DND-41 (cell line): ENCODE data around the gene KCNC3.

Experiments used
- ATAC-seq: fragments of 200-7000 bp; cut with Tn5 transposase; 3 replicates; pipeline ENCODE4 v1.9.1; 2021; ENCODE audit warnings: low read depth; ENCODE audit not compliant: insufficient read depth
- DNase-seq: peaks from one replicate; pipeline ENCODE4 v3.0.0-alpha.2; 2020
- H2AFZ ChIP-seq: 2 replicates; pipeline ENCODE4 v1.6.0; 2012; ENCODE audit warnings: low read depth, low read length
- H3K27ac ChIP-seq: 2 replicates; pipeline ENCODE4 v1.5.1; 2012; ENCODE audit warnings: low read length, inconsistent platforms
- H3K27me3 ChIP-seq: fragments of 200-600 bp; sonication (generic); 2 replicates; pipeline ENCODE4 v1.6.0; 2012; ENCODE audit warnings: low read length, mild to moderate bottlenecking, inconsistent platforms; ENCODE audit not compliant: insufficient read depth, poor library complexity
- H3K36me3 ChIP-seq: 2 replicates; pipeline ENCODE4 v1.5.1; 2012; ENCODE audit warnings: low read length, inconsistent platforms; ENCODE audit not compliant: insufficient read depth
- H3K4me1 ChIP-seq: 2 replicates; pipeline ENCODE4 v1.5.1; 2012; ENCODE audit warnings: mild to moderate bottlenecking, low read length; ENCODE audit not compliant: insufficient read depth
- H3K4me2 ChIP-seq: 2 replicates; pipeline ENCODE4 v1.6.0; 2012; ENCODE audit warnings: mild to moderate bottlenecking, moderate library complexity, low read length, inconsistent platforms; ENCODE audit not compliant: insufficient read depth
- H3K4me3 ChIP-seq, 2 experiments: fragments of 200-600 bp in 1 of 2; shearing (Covaris generic) in 1 of 2; 2 replicates each; pipeline ENCODE4 v1.5.1; 2012 to 2016; ENCODE audit warnings: inconsistent platforms in 2 of 2, low read length in 2 of 2, mild to moderate bottlenecking in 2 of 2, low read depth in 1 of 2, moderate library complexity in 1 of 2
- H3K79me2 ChIP-seq: 2 replicates; pipeline ENCODE4 v1.6.0; 2012; ENCODE audit warnings: low read length, inconsistent platforms; ENCODE audit not compliant: insufficient read depth
- H3K9ac ChIP-seq: 2 replicates; pipeline ENCODE4 v1.6.0; 2012; ENCODE audit warnings: low read depth, mild to moderate bottlenecking, inconsistent platforms, low read length, moderate library complexity
- H3K9me3 ChIP-seq: 2 replicates; pipeline ENCODE4 v1.5.1; 2012; ENCODE audit warnings: low read length, moderate library complexity, mild to moderate bottlenecking, inconsistent platforms; ENCODE audit not compliant: insufficient read depth, severe bottlenecking
- H4K20me1 ChIP-seq: 2 replicates; pipeline ENCODE4 v1.6.0; 2012; ENCODE audit warnings: low read length; ENCODE audit not compliant: insufficient read depth
- CTCF ChIP-seq: IDR thresholded peaks from 2 replicates; pipeline ENCODE4 v1.5.1; 2012; ENCODE audit warnings: borderline replicate concordance, low read length, moderate library complexity, mild to moderate bottlenecking; ENCODE audit not compliant: poor library complexity, severe bottlenecking; ENCODE audit errors: extremely low read depth
- EZH2 ChIP-seq: IDR thresholded peaks from 3 replicates; pipeline ENCODE4 v1.6.1; 2012; ENCODE audit warnings: borderline replicate concordance, low read depth, mild to moderate bottlenecking, moderate library complexity, low read length, inconsistent platforms; ENCODE audit not compliant: severe bottlenecking

Gene KCNC3

DNA sequence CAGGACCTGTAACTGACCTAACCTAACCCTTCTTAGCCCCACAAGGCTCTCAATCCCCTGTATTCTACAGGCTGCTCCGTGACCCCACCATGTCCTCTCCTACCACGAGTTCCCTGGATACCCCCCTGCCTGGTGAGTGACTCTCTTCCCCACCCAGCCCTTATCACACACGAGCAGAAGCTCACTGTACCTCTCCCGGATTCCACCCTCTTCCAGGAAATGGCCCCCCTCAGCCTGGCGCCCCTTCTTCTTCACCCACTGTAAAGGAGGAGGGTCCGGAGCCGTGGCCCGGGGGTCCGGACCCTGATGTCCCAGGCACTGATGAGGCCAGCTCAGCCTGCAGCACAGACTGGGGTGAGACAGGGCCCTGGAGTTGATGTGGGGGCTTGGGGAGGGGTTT lies 48.3 kb upstream of the KCNC3 start:
- peak overlapping the region in 1 of 2 experiments; percentile 57; a peak in 2 of 4 replicates for H3K4me3 ChIP-seq
- no peak for DNase-seq

GRCh38 chr19:50377051-50377461 lies 47.9 kb upstream of the KCNC3 start:
- H4K20me1 ChIP-seq = peaks cover 34% of the 10 kb centered on the region
- TF ChIP-seq CTCF (no peak), EZH2 (no peak)
- ATAC-seq (peak; percentile 47), DNase-seq (no peak)
- H3K27ac ChIP-seq = 0 out of 2 replicates have a peak overlapping the region, but pooled peaks have one; percentile 7
- peak overlapping the region; percentile 59 for H3K4me2 ChIP-seq
- peak overlapping the region; percentile 10 to 57; a peak in 3 of 4 replicates for H3K4me3 ChIP-seq
- peaks cover 18% of the 10 kb centered on the region for H3K4me1 ChIP-seq
- H3K9me3 ChIP-seq = no peaks in the 10 kb centered on the region
- no peak overlapping the region for H3K9ac ChIP-seq
- peaks cover 12% of the 10 kb centered on the region for H3K79me2 ChIP-seq
- H3K36me3 ChIP-seq = peaks cover 49% of the 10 kb centered on the region
- H3K27me3 ChIP-seq = no peaks in the 10 kb centered on the region
- H2AFZ ChIP-seq = no peak overlapping the region

More for the DNA sequence above, 48.3 kb upstream of the KCNC3 start:
- TF ChIP-seq EZH2 (no peak), CTCF (no peak)
- H3K4me2 ChIP-seq = peak overlapping the region; percentile 59
- no peak for ATAC-seq
- H3K79me2 ChIP-seq = peaks cover 12% of the 10 kb centered on the region
- H2AFZ ChIP-seq = no peak overlapping the region
- H3K36me3 ChIP-seq = peaks cover 53% of the 10 kb centered on the region
- H3K4me1 ChIP-seq = peaks cover 18% of the 10 kb centered on the region
- H3K27me3 ChIP-seq = no peaks in the 10 kb centered on the region
- H3K9me3 ChIP-seq = no peaks in the 10 kb centered on the region
- H4K20me1 ChIP-seq = peaks cover 34% of the 10 kb centered on the region
- no peak overlapping the region for H3K9ac ChIP-seq
- no peak overlapping the region for H3K27ac ChIP-seq

DNA sequence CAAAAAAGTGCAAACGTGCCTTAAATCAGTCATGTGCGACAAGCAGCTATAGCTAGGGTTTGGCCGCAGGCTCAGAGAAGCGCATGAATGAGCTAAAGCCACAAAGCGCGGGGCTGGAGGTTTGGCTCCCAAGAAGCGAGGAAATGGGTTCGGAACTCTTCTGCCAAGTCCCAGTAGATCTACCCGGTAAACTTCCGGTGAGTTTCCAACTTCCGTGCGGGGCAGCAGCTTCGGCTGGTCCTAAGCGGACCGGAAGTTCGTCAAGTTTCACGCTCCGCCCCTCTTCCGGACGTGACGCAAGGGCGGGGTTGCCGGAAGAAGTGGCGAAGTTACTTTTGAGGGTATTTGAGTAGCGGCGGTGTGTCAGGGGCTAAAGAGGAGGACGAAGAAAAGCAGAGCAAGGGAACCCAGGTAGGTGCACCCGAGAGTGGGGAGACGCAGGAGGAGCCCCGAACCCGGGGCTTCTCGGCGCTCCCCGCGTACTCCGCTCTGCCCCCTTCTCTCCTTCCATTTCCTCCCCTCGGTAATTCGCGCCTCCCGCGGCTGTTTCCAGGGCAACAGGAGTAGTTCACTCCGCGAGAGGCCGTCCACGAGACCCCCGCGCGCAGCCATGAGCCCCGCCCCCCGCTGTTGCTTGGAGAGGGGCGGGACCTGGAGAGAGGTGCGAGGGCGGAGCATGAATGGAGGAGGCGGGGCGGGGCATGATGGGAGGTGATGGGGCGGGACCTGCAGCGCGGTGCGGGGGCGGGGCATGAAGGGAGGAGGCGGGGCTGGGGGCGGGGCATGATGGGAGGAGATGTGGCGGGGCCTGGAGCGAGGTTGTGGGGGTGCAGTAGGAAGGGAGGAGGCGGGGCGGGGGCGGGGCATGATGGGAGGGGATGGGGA lies 47.2 kb upstream of the KCNC3 start, which contains the start of gene NR1H2:
Gene NR1H2 (plus strand): TSS at position 292 of the 885 bp plus-strand sequence. CDS start 1,149 bp downstream, outside the sequence.
- ATAC-seq (peak; percentile 91), DNase-seq (peak; percentile 96)
- Histone ChIP-seq H3K27me3 (no peaks in the 10 kb centered on the region), H3K4me1 (peaks cover 18% of the 10 kb centered on the region), H3K36me3 (peaks cover 42% of the 10 kb centered on the region), H3K4me3 (peak within 1 kb of the TSS; percentile 61 to 63; a peak in 3 of 4 replicates), H2AFZ (peak within 1 kb of the TSS; percentile 79), H3K27ac (peak within 1 kb of the TSS; percentile 82), H3K9ac (peak within 1 kb of the TSS; percentile 76), H3K79me2 (peaks cover 12% of the 10 kb centered on the region), H4K20me1 (peaks cover 34% of the 10 kb centered on the region), H3K9me3 (no peaks in the 10 kb centered on the region), H3K4me2 (peak within 1 kb of the TSS; percentile 65)
- no peak for TF ChIP-seq EZH2
- no peak for TF ChIP-seq CTCF
